Measurements from ENCODE around the gene HIGD2B. TPM values are rescaled to one million over a fixed set of nuclear protein-coding genes. Genes with fewer than 3 reads are reported as not detected.

HIGD2B gene
- total RNA-seq, 1 experiment from 2014 or later, result 0.11 TPM

DNA sequence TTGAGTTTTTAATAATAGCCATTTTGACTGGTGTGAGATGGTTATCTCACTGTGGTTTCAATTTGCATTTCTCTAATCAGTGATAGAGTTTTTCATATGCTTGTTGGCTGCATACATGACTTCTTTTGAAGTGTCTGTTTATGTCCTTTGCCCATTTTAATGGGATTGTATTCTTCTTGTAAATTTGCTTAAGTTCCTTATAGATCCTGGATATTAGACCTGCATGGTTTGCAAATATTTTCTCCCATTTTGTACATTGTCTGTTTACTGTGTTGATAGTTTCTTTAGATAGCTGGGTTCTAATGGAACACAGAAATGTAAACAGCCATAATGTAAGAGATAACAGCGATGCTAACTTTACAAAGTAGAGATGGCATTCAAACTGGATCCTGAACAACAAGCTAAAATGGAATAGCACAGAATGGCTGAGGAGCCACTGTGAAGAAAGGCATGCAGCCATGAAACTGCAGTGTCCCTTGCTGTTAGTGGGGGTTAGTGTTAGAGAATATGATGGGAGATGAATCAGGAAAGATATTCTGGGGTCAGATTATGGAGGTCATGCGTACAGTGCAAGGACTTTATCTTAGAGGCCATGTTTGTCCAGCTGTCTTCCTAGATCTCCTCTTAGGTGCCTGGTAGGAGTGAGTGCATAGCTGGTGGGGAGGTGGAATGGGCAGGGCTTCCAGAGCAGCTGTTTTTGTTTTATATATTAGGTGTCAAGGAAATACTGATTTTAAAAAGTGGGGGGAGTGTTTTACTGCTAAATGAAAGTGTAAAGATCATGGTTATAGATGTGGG lies 48.2 kb upstream of the HIGD2B start:
- CTCF ChIA-PET, result no interaction called here
- POLR2A ChIA-PET (ENCODE audit: unreplicated experiment), result no interaction called here

DNA sequence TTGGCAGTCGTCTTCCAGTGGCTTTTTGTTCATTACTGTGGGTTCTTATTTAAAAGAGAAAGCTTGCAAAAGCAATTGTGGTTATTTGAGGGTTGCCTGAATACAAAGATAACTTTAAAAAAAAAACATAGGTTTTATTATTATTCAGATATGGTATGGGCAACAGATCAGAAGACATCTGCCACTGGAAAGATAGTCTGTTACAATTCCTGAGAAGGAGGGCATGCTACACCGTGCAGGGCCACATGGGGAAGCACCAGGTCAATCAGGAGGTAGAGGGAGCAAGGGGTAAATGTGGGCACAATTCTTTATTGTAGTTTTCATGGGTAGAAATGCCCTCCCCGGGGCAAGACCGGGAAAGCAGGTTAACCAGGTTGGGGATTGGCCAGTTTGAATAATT lies 46.5 kb upstream of the HIGD2B start:
- Histone ChIP-seq H3K9ac (ENCODE audit: low read length) (no peak overlapping the region), H3K27me3 (ENCODE audit: low read length) (no peaks in the 10 kb centered on the region), H3K36me3 (ENCODE audit: low read depth, low read length) (peaks cover 15% of the 10 kb centered on the region; the same call in 1 of the 2 replicates), H2AFZ (ENCODE audit: low read length) (no peak overlapping the region), H3K9me3 (ENCODE audit: low read length) (no peaks in the 10 kb centered on the region), H3K4me3 (ENCODE audit: low read length) (no peak overlapping the region), H3K27ac (ENCODE audit: low read length) (no peak overlapping the region), H3K4me1 (ENCODE audit: insufficient read depth, low read length) (0 out of 2 replicates have a peak, but pooled peaks cover 5% of the 10 kb centered on the region), H3K79me2 (ENCODE audit: low read length) (no peaks in the 10 kb centered on the region), H3F3A (ENCODE audit: low read length, unreplicated experiment) (no peaks in the 10 kb centered on the region), H3K4me2 (ENCODE audit: low read length) (no peak overlapping the region), H4K20me1 (ENCODE audit: low read length) (no peaks in the 10 kb centered on the region), H3K9me2 (replicated peaks; ENCODE audit: low read length) (no peaks in the 10 kb centered on the region)
- CTCF ChIA-PET, result no interaction called here
- no peak for DNase-seq
- no peak for ATAC-seq
- intact Hi-C loops (cut with micrococcal nuclease), result no loop called here
- POLR2A ChIA-PET (ENCODE audit: unreplicated experiment), result no interaction called here
- TF ChIP-seq EZH2 (IDR thresholded peaks at IDR 0.05; ENCODE audit: low read length, unreplicated experiment), result no peak
- TF ChIP-seq, protein P1, sequence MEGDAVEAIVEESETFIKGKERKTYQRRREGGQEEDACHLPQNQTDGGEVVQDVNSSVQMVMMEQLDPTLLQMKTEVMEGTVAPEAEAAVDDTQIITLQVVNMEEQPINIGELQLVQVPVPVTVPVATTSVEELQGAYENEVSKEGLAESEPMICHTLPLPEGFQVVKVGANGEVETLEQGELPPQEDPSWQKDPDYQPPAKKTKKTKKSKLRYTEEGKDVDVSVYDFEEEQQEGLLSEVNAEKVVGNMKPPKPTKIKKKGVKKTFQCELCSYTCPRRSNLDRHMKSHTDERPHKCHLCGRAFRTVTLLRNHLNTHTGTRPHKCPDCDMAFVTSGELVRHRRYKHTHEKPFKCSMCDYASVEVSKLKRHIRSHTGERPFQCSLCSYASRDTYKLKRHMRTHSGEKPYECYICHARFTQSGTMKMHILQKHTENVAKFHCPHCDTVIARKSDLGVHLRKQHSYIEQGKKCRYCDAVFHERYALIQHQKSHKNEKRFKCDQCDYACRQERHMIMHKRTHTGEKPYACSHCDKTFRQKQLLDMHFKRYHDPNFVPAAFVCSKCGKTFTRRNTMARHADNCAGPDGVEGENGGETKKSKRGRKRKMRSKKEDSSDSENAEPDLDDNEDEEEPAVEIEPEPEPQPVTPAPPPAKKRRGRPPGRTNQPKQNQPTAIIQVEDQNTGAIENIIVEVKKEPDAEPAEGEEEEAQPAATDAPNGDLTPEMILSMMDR (conservative IDR thresholded peaks at IDR 0.05; ENCODE audit: low read depth, low read length), result no peak; the same call in 1 of the 2 replicates
- TF ChIP-seq EZH2phosphoT487 (IDR thresholded peaks at IDR 0.05; ENCODE audit: borderline replicate concordance, low read length), result no peak
- BruUV-seq (replicated peaks), result no TSS peak

More for the DNA sequence above, 48.2 kb upstream of the HIGD2B start:
- ATAC-seq (no peak), DNase-seq (no peak)
- H2AFZ ChIP-seq (ENCODE audit: low read length), result no peak overlapping the region
- H3K27me3 ChIP-seq (ENCODE audit: low read length), result no peaks in the 10 kb centered on the region
- H3K36me3 ChIP-seq (ENCODE audit: low read depth, low read length), result peaks cover 16% of the 10 kb centered on the region; the same call in 1 of the 2 replicates
- intact Hi-C loops (cut with micrococcal nuclease), result no loop called here
- no peak overlapping the region for H3K9ac ChIP-seq (ENCODE audit: low read length)
- 0 out of 2 replicates have a peak, but pooled peaks cover 5% of the 10 kb centered on the region for H3K4me1 ChIP-seq (ENCODE audit: insufficient read depth, low read length)
- no TSS peak for BruUV-seq (replicated peaks)
- no peaks in the 10 kb centered on the region for H4K20me1 ChIP-seq (ENCODE audit: low read length)
- no peak overlapping the region for H3K4me2 ChIP-seq (ENCODE audit: low read length)
- TF ChIP-seq EZH2 (IDR thresholded peaks at IDR 0.05; ENCODE audit: low read length, unreplicated experiment) (no peak), EZH2phosphoT487 (IDR thresholded peaks at IDR 0.05; ENCODE audit: borderline replicate concordance, low read length) (no peak)
- TF ChIP-seq, protein P1 (conservative IDR thresholded peaks at IDR 0.05; ENCODE audit: low read depth, low read length), result no peak
- H3F3A ChIP-seq (ENCODE audit: low read length, unreplicated experiment), result no peaks in the 10 kb centered on the region
- H3K4me3 ChIP-seq (ENCODE audit: low read length), result no peak overlapping the region
- no peak overlapping the region for H3K27ac ChIP-seq (ENCODE audit: low read length)
- H3K79me2 ChIP-seq (ENCODE audit: low read length), result no peaks in the 10 kb centered on the region
- no peaks in the 10 kb centered on the region for H3K9me2 ChIP-seq (replicated peaks; ENCODE audit: low read length)
- H3K9me3 ChIP-seq (ENCODE audit: low read length), result no peaks in the 10 kb centered on the region

DNA sequence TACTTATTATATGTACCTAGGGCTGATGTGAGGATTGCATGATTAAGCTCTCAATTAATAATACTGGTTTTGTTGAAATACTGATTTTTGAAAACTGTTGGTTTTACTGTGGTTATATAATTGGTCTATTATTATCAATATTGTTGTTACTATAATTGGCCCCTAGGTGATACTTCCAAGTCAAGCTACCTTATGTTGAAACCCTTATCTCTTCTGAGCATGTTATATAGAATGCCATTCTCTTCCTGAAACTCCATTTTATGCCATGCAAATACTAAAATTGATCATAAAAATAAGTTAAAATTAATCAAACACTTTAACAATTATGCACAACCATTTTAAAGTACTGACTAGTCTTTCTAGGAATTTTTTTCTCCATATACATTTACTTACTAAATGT lies 46.1 kb upstream of the HIGD2B start:
- no peak for ATAC-seq
- no peaks in the 10 kb centered on the region for H3K79me2 ChIP-seq (ENCODE audit: low read length)
- no peaks in the 10 kb centered on the region for H3K9me2 ChIP-seq (replicated peaks; ENCODE audit: low read length)
- peaks cover 11% of the 10 kb centered on the region; the same call in 1 of the 2 replicates for H3K36me3 ChIP-seq (ENCODE audit: low read depth, low read length)
- H3F3A ChIP-seq (ENCODE audit: low read length, unreplicated experiment), result no peaks in the 10 kb centered on the region
- H3K9ac ChIP-seq (ENCODE audit: low read length), result no peak overlapping the region
- no peak for DNase-seq
- H3K9me3 ChIP-seq (ENCODE audit: low read length), result no peaks in the 10 kb centered on the region
- intact Hi-C loops (cut with micrococcal nuclease), result no loop called here
- POLR2A ChIA-PET (ENCODE audit: unreplicated experiment), result no interaction called here
- no peaks in the 10 kb centered on the region for H4K20me1 ChIP-seq (ENCODE audit: low read length)
- no peak overlapping the region for H3K27ac ChIP-seq (ENCODE audit: low read length)
- H3K4me3 ChIP-seq (ENCODE audit: low read length), result no peak overlapping the region
- H3K27me3 ChIP-seq (ENCODE audit: low read length), result no peaks in the 10 kb centered on the region
- H2AFZ ChIP-seq (ENCODE audit: low read length), result no peak overlapping the region
- 0 out of 2 replicates have a peak, but pooled peaks cover under 1% of the 10 kb centered on the region for H3K4me1 ChIP-seq (ENCODE audit: insufficient read depth, low read length)
- H3K4me2 ChIP-seq (ENCODE audit: low read length), result no peak overlapping the region
- BruUV-seq (replicated peaks), result no TSS peak
- CTCF ChIA-PET, result no interaction called here
- TF ChIP-seq EZH2 (IDR thresholded peaks at IDR 0.05; ENCODE audit: low read length, unreplicated experiment), result no peak
- no peak for TF ChIP-seq EZH2phosphoT487 (IDR thresholded peaks at IDR 0.05; ENCODE audit: borderline replicate concordance, low read length)
- TF ChIP-seq, protein P1 (conservative IDR thresholded peaks at IDR 0.05; ENCODE audit: low read depth, low read length), result no peak
